ENCODE measurements around the gene PRMT2. TPM values are rescaled to one million over a fixed set of nuclear protein-coding genes. Genes with fewer than 3 reads are reported as not detected.

PRMT2 gene
- total and polyA plus RNA-seq, 2 experiments from 2014 or later = 79.7 to 108 TPM

- no peaks in the 10 kb centered on the region for H3K36me3 ChIP-seq (replicated peaks; ENCODE audit: insufficient read depth, low read depth)
- WGBS (ENCODE audit: low lambda C conversion rate, missing lambda C conversion rate) = 92% methylated on average over 6 of the region's 6 CpGs
- H2AFZ ChIP-seq = no peak overlapping the region
- no peaks in the 10 kb centered on the region for H3K79me2 ChIP-seq
- no peak overlapping the region for H3K4me2 ChIP-seq
- H3K27me3 ChIP-seq = no peaks in the 10 kb centered on the region
- H3K27ac ChIP-seq = no peak overlapping the region
- no peak for DNase-seq (ENCODE audit: low spot score)
- no peaks in the 10 kb centered on the region for H3K4me1 ChIP-seq (ENCODE audit: insufficient read depth)
- H3K4me3 ChIP-seq = no peak overlapping the region
- TF ChIP-seq EZH2 (IDR thresholded peaks at IDR 0.05; ENCODE audit: borderline replicate concordance) (no peak), CTCF (IDR thresholded peaks at IDR 0.05; ENCODE audit: poor library complexity) (no peak), EZH2phosphoT487 (IDR thresholded peaks at IDR 0.05; ENCODE audit: low read depth, severe bottlenecking, unreplicated experiment) (no peak)
- H3K9me2 ChIP-seq (replicated peaks; ENCODE audit: insufficient read depth) = no peaks in the 10 kb centered on the region
- H3K9me3 ChIP-seq (ENCODE audit: low read depth) = no peaks in the 10 kb centered on the region
- H4K20me1 ChIP-seq (ENCODE audit: insufficient read depth, poor library complexity, severe bottlenecking) = no peaks in the 10 kb centered on the region
Observed at GRCh38 chr21:46610018-46610701, 25.3 kb upstream of the PRMT2 start.

- H3K27me3 ChIP-seq = no peaks in the 10 kb centered on the region
- H3K4me1 ChIP-seq (ENCODE audit: insufficient read depth) = no peaks in the 10 kb centered on the region
- DNase-seq (ENCODE audit: low spot score) = no peak
- H3K36me3 ChIP-seq (replicated peaks; ENCODE audit: insufficient read depth, low read depth) = no peaks in the 10 kb centered on the region
- H2AFZ ChIP-seq = no peak overlapping the region
- H3K4me2 ChIP-seq = no peak overlapping the region
- H3K4me3 ChIP-seq = no peak overlapping the region
- H3K9me3 ChIP-seq (ENCODE audit: low read depth) = no peaks in the 10 kb centered on the region
- H3K9me2 ChIP-seq (replicated peaks; ENCODE audit: insufficient read depth) = no peaks in the 10 kb centered on the region
- H3K79me2 ChIP-seq = no peaks in the 10 kb centered on the region
- WGBS (ENCODE audit: low lambda C conversion rate, missing lambda C conversion rate) = 96% methylated on average over 6 of the region's 6 CpGs
- H4K20me1 ChIP-seq (ENCODE audit: insufficient read depth, poor library complexity, severe bottlenecking) = no peaks in the 10 kb centered on the region
- TF ChIP-seq CTCF (IDR thresholded peaks at IDR 0.05; ENCODE audit: poor library complexity) (no peak), EZH2 (IDR thresholded peaks at IDR 0.05; ENCODE audit: borderline replicate concordance) (no peak), EZH2phosphoT487 (IDR thresholded peaks at IDR 0.05; ENCODE audit: low read depth, severe bottlenecking, unreplicated experiment) (no peak)
- H3K27ac ChIP-seq = no peak overlapping the region
Observed at GRCh38 chr21:46613391-46613790, 22.1 kb upstream of the PRMT2 start.

GRCh38 chr21:46616050-46616449 is 19.4 kb upstream of the PRMT2 start:
- no peaks in the 10 kb centered on the region for H3K36me3 ChIP-seq (replicated peaks; ENCODE audit: insufficient read depth, low read depth)
- H3K27me3 ChIP-seq = no peaks in the 10 kb centered on the region
- H4K20me1 ChIP-seq (ENCODE audit: insufficient read depth, poor library complexity, severe bottlenecking) = no peaks in the 10 kb centered on the region
- H2AFZ ChIP-seq = no peak overlapping the region
- H3K9me2 ChIP-seq (replicated peaks; ENCODE audit: insufficient read depth) = no peaks in the 10 kb centered on the region
- H3K9me3 ChIP-seq (ENCODE audit: low read depth) = no peaks in the 10 kb centered on the region
- H3K79me2 ChIP-seq = no peaks in the 10 kb centered on the region
- no peak overlapping the region for H3K27ac ChIP-seq
- no peak for TF ChIP-seq CTCF (IDR thresholded peaks at IDR 0.05; ENCODE audit: poor library complexity)
- TF ChIP-seq EZH2phosphoT487 (IDR thresholded peaks at IDR 0.05; ENCODE audit: low read depth, severe bottlenecking, unreplicated experiment) = no peak
- TF ChIP-seq EZH2 (IDR thresholded peaks at IDR 0.05; ENCODE audit: borderline replicate concordance) = no peak
- H3K4me3 ChIP-seq = no peak overlapping the region
- H3K4me1 ChIP-seq (ENCODE audit: insufficient read depth) = no peaks in the 10 kb centered on the region
- no peak overlapping the region for H3K4me2 ChIP-seq
- DNase-seq (ENCODE audit: low spot score) = no peak
- 100% methylated on average over 2 of the region's 2 CpGs for WGBS (ENCODE audit: low lambda C conversion rate, missing lambda C conversion rate)
